Measurements from ENCODE around the gene C2orf78.
"Not testable (repeated sequence)": the region's sequence is repeated elsewhere in the genome, so short reads cannot be mapped to it uniquely, and the experiment has no call there.

The C2orf78 gene

DNA sequence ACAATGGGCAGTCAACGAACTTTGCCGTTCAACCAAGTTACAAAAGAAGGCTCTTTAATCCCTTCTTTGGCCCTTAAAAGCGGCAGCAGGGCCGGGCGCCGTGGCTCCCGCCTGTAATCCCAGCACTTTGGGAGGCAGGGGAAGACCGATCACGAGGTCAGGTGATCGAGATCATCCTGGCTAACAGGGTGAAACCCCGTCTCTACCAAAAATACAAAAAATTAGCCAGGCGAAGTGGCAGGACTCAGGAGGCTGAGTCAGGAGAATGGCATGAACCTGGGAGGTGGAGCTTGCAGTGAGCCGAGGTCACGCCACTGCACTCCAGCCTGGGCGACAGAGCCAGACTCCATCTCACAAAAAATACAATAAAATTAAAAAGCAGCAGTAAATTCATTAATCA lies 581 bp upstream of the C2orf78 start:
- DNase-seq, result not testable (repeated sequence)

DNA sequence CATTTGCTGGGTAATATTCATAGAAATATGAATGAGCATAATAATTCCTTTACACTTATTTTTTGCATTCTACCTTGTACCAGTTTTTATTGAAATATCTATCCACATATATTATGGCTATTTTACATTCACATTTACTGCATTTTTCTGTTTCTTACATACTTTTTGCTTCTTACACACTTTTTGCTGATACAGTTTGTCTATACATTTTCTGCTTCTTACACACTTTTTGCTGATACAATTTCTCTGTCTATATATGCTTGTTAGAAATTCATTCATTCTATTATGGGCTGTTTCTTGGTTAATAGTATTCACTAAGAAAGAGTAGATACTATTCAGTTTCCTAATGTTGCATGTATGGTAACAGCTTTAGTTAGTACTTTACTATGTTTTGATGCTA lies 27.9 kb downstream of the C2orf78 start:
- DNase-seq, result no peak

GRCh38 chr2:73812635-73813034 lies 28.7 kb downstream of the C2orf78 start:
- no peak for DNase-seq

DNA sequence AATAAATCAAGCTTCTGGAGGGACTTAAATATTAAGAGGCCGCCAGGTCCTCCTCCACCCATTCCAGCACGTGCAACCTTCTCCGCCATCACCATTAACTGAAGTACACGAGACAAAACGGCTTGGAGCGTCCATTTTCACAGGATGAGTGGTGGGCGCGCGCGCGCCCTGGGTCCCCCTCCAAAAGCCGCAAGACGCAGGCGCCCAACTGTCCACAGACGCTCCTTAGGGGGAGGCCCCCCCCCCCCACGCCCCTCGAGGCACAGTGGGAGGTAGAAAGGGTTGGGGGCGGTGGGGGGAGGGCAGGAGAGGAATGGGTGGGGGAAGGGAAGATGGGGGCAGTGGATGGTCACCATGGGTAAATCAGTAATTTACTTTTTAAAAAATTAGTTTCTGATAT lies 34.3 kb downstream of the C2orf78 start:
- DNase-seq, result no peak

DNA sequence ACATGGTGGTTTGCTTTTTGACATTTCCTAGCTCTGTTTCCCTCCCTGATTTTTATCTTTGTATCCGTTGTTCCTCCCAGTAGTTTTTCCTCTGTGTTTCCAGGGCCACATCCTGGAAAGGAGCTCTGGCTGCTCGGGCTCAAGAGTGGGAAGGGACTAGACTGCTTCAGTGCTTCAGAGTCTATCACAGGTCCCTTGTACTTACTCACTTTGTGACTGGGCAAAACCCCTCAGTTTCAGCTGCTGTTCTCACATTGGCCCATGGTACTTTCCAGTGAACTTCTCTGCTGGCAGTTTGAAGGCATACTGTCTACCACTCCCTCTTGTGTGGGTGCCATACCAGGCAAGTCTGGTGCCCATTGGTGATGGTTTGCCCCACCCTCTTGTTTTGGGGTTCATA lies 37.2 kb downstream of the C2orf78 start:
- no peak for DNase-seq

GRCh38 chr2:73821669-73822068 lies 37.7 kb downstream of the C2orf78 start:
- no peak for DNase-seq

- no peak for DNase-seq
Observed at GRCh38 chr2:73822276-73822675, 38.3 kb downstream of the C2orf78 start.

DNA sequence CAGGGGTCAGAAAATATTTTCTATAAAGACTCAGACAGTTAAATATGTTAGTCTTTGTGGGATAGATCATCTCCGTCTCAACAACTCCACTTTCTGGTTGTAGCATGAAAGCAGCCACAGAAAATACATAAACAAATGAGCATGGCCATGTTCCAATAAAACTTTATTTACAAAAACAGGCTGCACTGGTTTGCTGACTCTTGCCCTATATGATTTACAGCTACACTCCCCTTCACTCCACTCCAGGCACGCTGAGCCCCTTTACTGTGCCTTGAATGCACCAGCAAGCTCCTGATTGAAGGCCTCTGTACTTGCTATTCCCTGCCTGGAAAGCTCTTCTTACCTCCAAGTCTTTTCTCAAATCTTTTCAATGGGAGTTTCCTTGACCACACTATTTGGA lies 39.0 kb downstream of the C2orf78 start:
- DNase-seq, result no peak

DNA sequence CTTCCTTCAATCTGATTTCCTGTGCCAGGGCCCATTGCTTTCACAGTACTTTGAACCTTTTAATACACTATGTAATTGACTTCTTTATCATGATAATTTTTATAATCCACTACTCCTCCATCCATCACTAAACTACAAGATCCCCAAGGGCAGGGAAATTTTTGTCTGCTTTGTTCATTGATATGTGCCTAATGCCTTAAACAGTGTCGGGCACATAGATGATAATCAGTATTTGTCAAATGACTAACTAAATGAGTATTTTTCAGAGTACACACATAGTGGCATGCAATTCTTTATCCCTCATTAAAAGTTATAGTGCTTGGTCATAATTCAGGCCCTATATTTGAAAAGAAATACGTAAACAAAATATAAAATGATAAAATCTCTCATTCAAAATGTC lies 39.4 kb downstream of the C2orf78 start:
- DNase-seq, result no peak

DNA sequence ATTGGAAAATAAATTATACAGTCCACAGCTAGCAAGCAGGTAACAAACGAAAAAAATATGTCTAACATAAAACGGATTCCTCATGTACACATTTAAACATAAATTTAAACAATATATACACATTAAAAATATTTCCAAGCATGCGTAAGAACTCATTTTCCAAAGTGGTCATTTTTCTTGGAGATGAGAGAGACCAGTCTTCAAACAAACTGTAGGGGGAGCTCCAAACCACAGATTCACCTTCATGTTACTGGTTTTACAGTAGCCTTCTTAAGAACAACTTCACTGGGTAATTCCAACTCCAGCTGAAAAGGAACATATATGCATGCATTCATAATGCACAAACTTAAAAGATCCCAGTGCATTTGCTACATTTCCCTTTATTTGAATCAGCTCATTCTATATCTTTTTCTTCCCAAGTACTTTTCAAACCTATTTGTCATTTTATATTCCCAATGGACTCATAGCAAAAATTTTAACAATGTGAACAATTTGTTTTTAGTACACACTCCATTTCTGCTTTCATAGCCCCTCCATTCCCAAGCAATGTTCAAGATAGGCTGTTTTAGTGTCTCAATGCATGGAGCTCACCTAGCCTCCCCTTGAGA lies 40.0 kb downstream of the C2orf78 start:
- peak; percentile 40 for DNase-seq

DNA sequence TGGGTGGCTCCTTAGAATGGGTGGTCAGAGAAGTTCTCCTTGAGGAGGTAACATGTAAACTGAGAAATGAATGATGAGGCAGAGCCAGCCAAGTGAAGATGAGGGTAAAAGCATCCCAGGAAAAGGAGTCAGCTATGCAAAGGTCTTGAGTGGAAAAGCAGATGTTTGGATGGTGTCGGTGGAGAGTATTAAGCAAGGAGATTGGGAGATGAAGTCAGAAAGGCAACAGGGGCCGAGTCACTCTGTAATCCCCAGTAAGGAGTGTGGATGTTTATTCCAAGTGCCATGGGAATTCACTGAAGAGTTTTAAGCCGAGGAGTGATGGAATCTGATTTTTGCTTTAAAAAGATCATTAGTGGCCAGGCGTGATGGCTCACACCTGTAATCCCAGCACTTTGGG lies 41.4 kb downstream of the C2orf78 start:
- no peak for DNase-seq

GRCh38 chr2:73827018-73827417 lies 43.0 kb downstream of the C2orf78 start:
- peak; percentile 23 for DNase-seq

DNA sequence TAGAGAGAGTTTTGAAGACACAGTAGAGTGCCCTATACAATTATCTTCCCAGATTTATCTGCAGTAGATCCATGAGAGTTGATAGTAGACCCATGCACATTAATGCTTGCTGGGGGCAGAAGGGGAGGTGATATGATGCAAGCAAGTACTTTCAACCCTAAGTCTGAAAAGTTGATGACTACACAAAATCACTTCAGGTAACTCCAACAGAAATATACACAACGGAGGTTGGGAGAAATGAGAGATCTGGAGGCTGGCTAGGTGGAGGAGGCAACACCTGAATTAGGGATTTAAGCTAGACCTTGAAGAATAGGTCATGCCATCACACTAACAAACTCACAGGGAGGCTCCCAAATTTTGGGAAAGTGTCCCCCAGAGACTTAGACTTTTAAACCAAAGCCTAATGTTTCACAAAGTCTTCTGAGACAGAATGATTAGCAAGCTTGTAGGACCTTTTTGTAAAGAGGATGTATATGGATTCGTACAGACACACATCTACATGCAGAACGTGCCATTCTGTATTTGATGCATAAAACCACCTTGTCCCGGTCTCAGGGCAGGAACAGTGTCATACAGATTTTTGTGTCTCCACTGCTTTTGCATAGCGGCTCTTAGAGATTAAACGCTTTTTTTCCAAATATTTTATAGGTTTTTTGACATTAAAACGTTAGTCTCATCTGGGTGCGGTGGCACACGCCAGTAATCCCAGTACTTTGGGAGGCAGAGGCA lies 43.8 kb downstream of the C2orf78 start:
- DNase-seq, result no peak

GRCh38 chr2:73828389-73828817 lies 44.4 kb downstream of the C2orf78 start:
- no peak for DNase-seq

DNA sequence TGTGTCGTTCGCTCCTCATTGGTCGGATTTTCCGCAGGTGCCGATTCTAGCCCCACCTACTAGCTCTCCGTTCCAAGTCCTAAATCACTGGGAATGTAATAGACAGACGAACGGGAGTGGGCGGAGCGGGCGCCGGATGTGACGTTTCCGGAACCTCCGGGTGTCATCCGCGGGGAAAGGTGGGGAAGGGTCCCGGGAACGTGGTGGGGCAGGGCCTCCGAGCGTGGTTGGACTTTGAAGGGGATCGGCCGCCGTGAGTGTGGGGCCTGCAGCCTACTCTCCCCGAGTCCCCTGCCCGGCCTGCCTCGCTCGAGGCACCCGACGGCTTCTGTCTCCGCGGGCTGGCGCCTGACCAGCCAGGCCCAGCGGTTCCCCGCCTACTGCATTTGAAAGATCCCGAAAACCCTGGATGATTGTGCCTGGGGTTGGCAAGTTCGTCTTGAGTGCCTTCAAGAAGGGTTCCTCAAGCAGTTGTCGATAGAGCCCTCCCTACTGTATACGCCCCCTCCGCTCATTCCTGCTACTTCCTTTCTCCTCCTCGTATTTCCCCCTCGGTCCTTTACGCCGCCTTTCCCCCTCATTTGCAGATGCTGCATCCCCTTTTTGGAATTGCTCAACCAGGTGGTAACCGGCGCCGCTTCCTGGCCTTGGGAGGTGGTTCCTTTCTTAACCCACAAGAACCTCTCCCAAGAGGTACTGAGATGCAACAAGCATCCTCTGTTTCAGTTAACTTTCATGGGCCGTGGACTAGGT lies 45.0 kb downstream of the C2orf78 start, which contains the start of gene STAMBP:
Gene STAMBP, plus strand, starts transcription at position 144 of the 753 bp plus-strand sequence. CDS start 1,896 bp downstream, outside the sequence.
- peak; percentile 80 for DNase-seq

GRCh38 chr2:73830871-73831401 lies 47.0 kb downstream of the C2orf78 start:
- DNase-seq, result no peak

GRCh38 chr2:73832930-73833329 lies 48.9 kb downstream of the C2orf78 start:
- DNase-seq, result no peak

- DNase-seq, result no peak
Observed at GRCh38 chr2:73836141-73836943, 52.4 kb downstream of the C2orf78 start.

- DNase-seq, result no peak
Observed at GRCh38 chr2:73837847-73838585, 54.0 kb downstream of the C2orf78 start.

DNA sequence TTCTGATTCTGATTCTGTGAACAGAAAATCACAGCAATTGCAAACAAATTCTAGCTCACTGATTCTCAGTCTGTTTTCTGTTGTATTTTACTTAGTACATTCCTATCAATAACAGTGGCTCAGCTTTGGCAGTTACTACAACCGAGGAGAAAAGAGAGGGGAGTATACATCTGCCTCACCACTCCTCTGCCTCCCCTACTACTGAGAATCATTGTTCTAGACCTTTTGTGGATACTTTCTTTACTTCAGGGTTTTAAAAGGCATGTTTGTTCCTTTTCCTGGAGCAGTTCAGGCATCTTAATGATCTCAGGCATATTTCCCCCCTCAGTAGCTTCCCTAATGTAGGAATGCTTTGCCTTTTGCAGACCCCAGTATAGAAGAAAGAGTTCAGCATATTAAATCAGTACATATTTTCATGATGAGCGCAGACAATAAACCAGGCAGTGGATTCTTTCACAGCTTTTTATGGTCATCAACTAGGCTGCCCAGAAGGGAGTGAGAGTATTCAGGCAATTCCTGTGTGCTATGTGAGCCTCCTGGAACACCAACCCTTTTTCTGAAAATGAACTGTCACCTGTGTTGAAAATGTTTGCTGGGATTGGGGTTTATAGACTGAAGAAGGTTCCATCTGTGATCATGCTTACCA lies 55.0 kb downstream of the C2orf78 start:
- DNase-seq, result no peak

DNA sequence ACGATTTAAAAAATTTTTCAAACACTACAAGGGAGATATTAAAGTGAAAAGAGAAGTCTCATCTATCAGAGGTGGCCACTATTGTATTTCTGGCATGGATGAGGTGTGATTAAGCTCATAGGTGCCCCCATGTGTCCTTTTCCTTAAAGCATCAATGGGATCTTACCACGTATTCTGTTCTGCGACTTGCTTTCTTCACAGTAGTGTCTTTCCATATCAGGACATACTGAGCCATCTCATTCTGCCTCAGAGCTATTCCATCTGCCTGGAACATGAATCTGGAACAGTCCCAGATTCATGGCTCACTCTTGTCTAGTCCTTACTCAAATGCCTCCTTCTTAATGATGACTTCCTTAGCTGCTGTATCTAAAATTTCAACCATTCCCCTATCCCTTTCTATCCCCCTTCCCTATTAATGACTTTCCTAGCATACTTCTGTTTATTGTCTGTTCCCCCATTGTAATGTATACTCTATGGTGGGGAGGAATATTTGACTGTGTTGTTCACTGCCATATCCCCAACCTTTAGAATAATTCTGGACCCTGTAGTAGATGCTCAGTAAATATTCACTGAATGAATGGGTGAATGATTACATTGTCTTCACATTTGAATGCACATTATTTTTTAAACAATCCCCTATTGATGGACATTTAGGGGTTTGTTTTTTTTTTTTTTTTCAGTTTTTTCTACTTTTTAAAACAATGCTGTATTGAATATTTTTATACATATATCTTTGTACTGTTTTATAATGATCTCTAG lies 55.8 kb downstream of the C2orf78 start:
- DNase-seq, result no peak
